ENCODE data around the gene SLIT3. TPM values are rescaled to one million over a fixed set of nuclear protein-coding genes. Genes with fewer than 3 reads are reported as not detected.

SLIT3 gene
- total RNA-seq, 1 donor from 2014 or later: 3.2 TPM

- Mint-ChIP-seq H3K9me3 (ENCODE audit: unreplicated experiment) (no peaks in the 10 kb centered on the region), H3K4me1 (ENCODE audit: unreplicated experiment) (peaks cover 8% of the 10 kb centered on the region), H3K27ac (ENCODE audit: unreplicated experiment) (no peak overlapping the region), H3K27me3 (ENCODE audit: unreplicated experiment) (no peaks in the 10 kb centered on the region), H3K4me3 (ENCODE audit: unreplicated experiment) (no peak overlapping the region), H3K36me3 (ENCODE audit: low read depth, unreplicated experiment) (no peaks in the 10 kb centered on the region)
- TF ChIP-seq, protein P1, sequence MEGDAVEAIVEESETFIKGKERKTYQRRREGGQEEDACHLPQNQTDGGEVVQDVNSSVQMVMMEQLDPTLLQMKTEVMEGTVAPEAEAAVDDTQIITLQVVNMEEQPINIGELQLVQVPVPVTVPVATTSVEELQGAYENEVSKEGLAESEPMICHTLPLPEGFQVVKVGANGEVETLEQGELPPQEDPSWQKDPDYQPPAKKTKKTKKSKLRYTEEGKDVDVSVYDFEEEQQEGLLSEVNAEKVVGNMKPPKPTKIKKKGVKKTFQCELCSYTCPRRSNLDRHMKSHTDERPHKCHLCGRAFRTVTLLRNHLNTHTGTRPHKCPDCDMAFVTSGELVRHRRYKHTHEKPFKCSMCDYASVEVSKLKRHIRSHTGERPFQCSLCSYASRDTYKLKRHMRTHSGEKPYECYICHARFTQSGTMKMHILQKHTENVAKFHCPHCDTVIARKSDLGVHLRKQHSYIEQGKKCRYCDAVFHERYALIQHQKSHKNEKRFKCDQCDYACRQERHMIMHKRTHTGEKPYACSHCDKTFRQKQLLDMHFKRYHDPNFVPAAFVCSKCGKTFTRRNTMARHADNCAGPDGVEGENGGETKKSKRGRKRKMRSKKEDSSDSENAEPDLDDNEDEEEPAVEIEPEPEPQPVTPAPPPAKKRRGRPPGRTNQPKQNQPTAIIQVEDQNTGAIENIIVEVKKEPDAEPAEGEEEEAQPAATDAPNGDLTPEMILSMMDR (IDR thresholded peaks at IDR 0.05; ENCODE audit: unreplicated experiment): no peak
- no peak for DNase-seq (ENCODE audit: low spot score)
These were observed 203.3 kb downstream of the SLIT3 start for GRCh38 chr5:169097374-169098326.

DNA sequence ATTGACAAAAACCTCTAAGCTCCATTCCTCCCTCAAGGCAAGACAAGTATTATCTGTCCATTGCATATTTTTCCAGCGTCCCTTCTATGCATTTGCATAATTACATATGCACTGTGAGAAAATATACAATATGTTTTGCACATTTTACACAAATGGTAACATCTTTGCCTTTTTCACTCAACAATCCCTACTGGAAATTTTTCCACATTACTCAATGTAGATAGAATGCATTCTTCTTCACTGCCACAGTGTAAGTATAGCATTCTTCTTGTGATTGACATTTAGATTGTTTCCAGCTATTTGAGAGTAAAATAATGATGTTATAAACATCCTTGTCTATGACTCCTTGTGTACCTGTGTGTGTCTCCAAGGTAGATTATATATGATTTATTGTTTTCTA, 205.0 kb downstream of the SLIT3 start:
- TF ChIP-seq, protein P1 (IDR thresholded peaks at IDR 0.05; ENCODE audit: unreplicated experiment): no peak
- H3K36me3 Mint-ChIP-seq (ENCODE audit: low read depth, unreplicated experiment): no peaks in the 10 kb centered on the region
- DNase-seq (ENCODE audit: low spot score): no peak
- peaks cover under 1% of the 10 kb centered on the region for H3K27me3 Mint-ChIP-seq (ENCODE audit: unreplicated experiment)
- no peak overlapping the region for H3K4me3 Mint-ChIP-seq (ENCODE audit: unreplicated experiment)
- H3K27ac Mint-ChIP-seq (ENCODE audit: unreplicated experiment): no peak overlapping the region
- peaks cover 8% of the 10 kb centered on the region for H3K4me1 Mint-ChIP-seq (ENCODE audit: unreplicated experiment)
- H3K9me3 Mint-ChIP-seq (ENCODE audit: unreplicated experiment): no peaks in the 10 kb centered on the region

DNA sequence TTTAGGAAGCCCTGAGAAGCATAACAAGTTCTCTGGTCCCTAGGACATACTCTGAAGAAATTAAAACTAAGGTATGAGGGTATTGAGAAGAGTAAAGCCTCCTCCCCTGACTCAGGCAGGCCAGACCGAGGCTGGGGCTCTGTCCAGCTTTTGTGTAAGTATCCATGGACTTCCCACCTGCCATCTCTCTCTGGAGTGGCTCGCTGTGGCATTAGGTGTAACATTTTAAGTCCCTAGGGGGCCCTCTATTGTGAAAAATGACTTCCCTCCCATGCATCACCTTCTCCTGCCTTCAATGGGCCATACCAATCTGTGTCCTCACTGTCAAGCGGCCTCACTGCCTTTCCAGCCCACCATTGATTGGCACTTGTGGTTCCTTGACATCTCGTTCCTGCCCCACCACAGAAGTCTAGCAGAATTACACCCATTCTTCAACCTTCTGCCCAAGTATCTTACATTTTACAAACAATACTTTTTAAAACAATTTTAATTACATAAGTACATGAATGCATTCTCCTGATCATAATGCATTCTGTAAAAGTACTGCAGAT, 205.5 kb downstream of the SLIT3 start:
- no peak overlapping the region for H3K27ac Mint-ChIP-seq (ENCODE audit: unreplicated experiment)
- DNase-seq (ENCODE audit: low spot score): no peak
- no peaks in the 10 kb centered on the region for H3K36me3 Mint-ChIP-seq (ENCODE audit: low read depth, unreplicated experiment)
- no peak overlapping the region for H3K4me3 Mint-ChIP-seq (ENCODE audit: unreplicated experiment)
- peaks cover 8% of the 10 kb centered on the region for H3K4me1 Mint-ChIP-seq (ENCODE audit: unreplicated experiment)
- H3K9me3 Mint-ChIP-seq (ENCODE audit: unreplicated experiment): no peaks in the 10 kb centered on the region
- TF ChIP-seq, protein P1 (IDR thresholded peaks at IDR 0.05; ENCODE audit: unreplicated experiment): no peak
- peaks cover 3% of the 10 kb centered on the region for H3K27me3 Mint-ChIP-seq (ENCODE audit: unreplicated experiment)

GRCh38 chr5:169094586-169095409, 206.1 kb downstream of the SLIT3 start:
- H3K4me3 Mint-ChIP-seq (ENCODE audit: unreplicated experiment): no peak overlapping the region
- H3K27me3 Mint-ChIP-seq (ENCODE audit: unreplicated experiment): peaks cover 3% of the 10 kb centered on the region
- DNase-seq (ENCODE audit: low spot score): no peak
- H3K27ac Mint-ChIP-seq (ENCODE audit: unreplicated experiment): no peak overlapping the region
- no peaks in the 10 kb centered on the region for H3K9me3 Mint-ChIP-seq (ENCODE audit: unreplicated experiment)
- TF ChIP-seq, protein P1 (IDR thresholded peaks at IDR 0.05; ENCODE audit: unreplicated experiment): no peak
- H3K36me3 Mint-ChIP-seq (ENCODE audit: low read depth, unreplicated experiment): no peaks in the 10 kb centered on the region
- peaks cover 8% of the 10 kb centered on the region for H3K4me1 Mint-ChIP-seq (ENCODE audit: unreplicated experiment)
